A172 (cell line): ENCODE results near the gene TMC1. TPM values are rescaled to one million over a fixed set of nuclear protein-coding genes. Genes with fewer than 3 reads are reported as not detected.
A peak's percentile ranks its signal among the peaks of the same experiment; 100 is the strongest.

Experiments
- DNase-seq: peaks from one replicate; pipeline ENCODE4 v3.0.0-alpha.2; 2015; ENCODE audit warnings: low spot score
- total RNA-seq: library from RNA; depleted of rRNA; stranded (reverse); fragments of >200 nt; shearing (Covaris generic); gene quantifications from 2 replicates; pipeline ENCODE4 v1.2.3, GENCODE V29; 2014

TMC1 gene
- total RNA-seq, 1 experiment from 2014 or later, result not detected

GRCh38 chr9:72526901-72527800, 5.7 kb downstream of the TMC1 start:
- DNase-seq, result peak; percentile 91

GRCh38 chr9:72527801-72528195, 6.4 kb downstream of the TMC1 start:
- no peak for DNase-seq

GRCh38 chr9:72529531-72529930, 8.1 kb downstream of the TMC1 start:
- no peak for DNase-seq

- peak; percentile 74 for DNase-seq
These were observed 11.9 kb downstream of the TMC1 start for GRCh38 chr9:72533322-72533721.

GRCh38 chr9:72534931-72535330, 13.5 kb downstream of the TMC1 start:
- no peak for DNase-seq

- no peak for DNase-seq
These were observed 15.7 kb downstream of the TMC1 start for GRCh38 chr9:72537011-72537545.

GRCh38 chr9:72537671-72538070, 16.3 kb downstream of the TMC1 start:
- DNase-seq, result no peak

- DNase-seq, result no peak
These were observed 17.7 kb downstream of the TMC1 start for GRCh38 chr9:72538921-72539702.

GRCh38 chr9:72539824-72540347, 18.5 kb downstream of the TMC1 start:
- no peak for DNase-seq

GRCh38 chr9:72540348-72540873, 19.0 kb downstream of the TMC1 start:
- DNase-seq, result peak; percentile 64

GRCh38 chr9:72542537-72542833, 21.1 kb downstream of the TMC1 start:
- DNase-seq, result peak; percentile 45

GRCh38 chr9:72542917-72543316, 21.5 kb downstream of the TMC1 start:
- DNase-seq, result no peak

GRCh38 chr9:72551306-72551705, 29.9 kb downstream of the TMC1 start:
- no peak for DNase-seq

GRCh38 chr9:72552356-72552755, 30.9 kb downstream of the TMC1 start:
- no peak for DNase-seq

GRCh38 chr9:72554221-72554641, 32.8 kb downstream of the TMC1 start:
- DNase-seq, result peak; percentile 53

GRCh38 chr9:72557549-72557948, 36.1 kb downstream of the TMC1 start:
- peak; percentile 76 for DNase-seq

- no peak for DNase-seq
These were observed 38.7 kb downstream of the TMC1 start for GRCh38 chr9:72560086-72560485.

- DNase-seq, result no peak
These were observed 42.4 kb downstream of the TMC1 start for GRCh38 chr9:72563806-72564205.

GRCh38 chr9:72564479-72565281, 43.3 kb downstream of the TMC1 start:
- no peak for DNase-seq

- no peak for DNase-seq
These were observed 44.1 kb downstream of the TMC1 start for GRCh38 chr9:72565535-72565934.

GRCh38 chr9:72574156-72574810, 52.9 kb downstream of the TMC1 start:
- no peak for DNase-seq
